Effector memory CD8-positive, alpha-beta T cell (primary cell): ENCODE data around the gene SAMD8.
A peak's percentile ranks its signal among the peaks of the same experiment; 100 is the strongest.

Experiments
- ATAC-seq: fragments of 150-1000 bp; cut with Tn5 transposase; replicated peaks from 2 replicates; pipeline ENCODE4 v1.10.0; 2021; ENCODE audit warnings: mild to moderate bottlenecking, moderate library complexity
- DNase-seq, 3 experiments: peaks; one replicate each; pipeline ENCODE4 v3.0.0; 2021
- H3K27ac Mint-ChIP-seq, 2 donors: one replicate each; pipeline ENCODE4 v1.8.0; 2022; ENCODE audit warnings: mild to moderate bottlenecking in 2 of 2, mixed read lengths in 2 of 2, moderate library complexity in 2 of 2
- H3K27me3 Mint-ChIP-seq, 2 donors: one replicate each; pipeline ENCODE4 v1.8.0; 2022; ENCODE audit warnings: mixed read lengths in 2 of 2
- H3K36me3 Mint-ChIP-seq: one replicate; pipeline ENCODE4 v1.8.0; 2022; ENCODE audit warnings: mild to moderate bottlenecking, moderate library complexity, mixed read lengths; ENCODE audit not compliant: insufficient read depth
- H3K4me1 Mint-ChIP-seq, 2 donors: one replicate each; pipeline ENCODE4 v1.8.0; 2022; ENCODE audit warnings: low read depth in 2 of 2, mixed read lengths in 2 of 2
- H3K4me3 Mint-ChIP-seq, 2 donors: one replicate each; pipeline ENCODE4 v1.8.0; 2022; ENCODE audit warnings: mild to moderate bottlenecking in 2 of 2, mixed read lengths in 2 of 2, moderate library complexity in 2 of 2
- H3K9me3 Mint-ChIP-seq, 2 donors: one replicate each; pipeline ENCODE4 v1.8.0; 2022; ENCODE audit warnings: mixed read lengths in 2 of 2

SAMD8 gene

GRCh38 chr10:75096749-75097148, 14.7 kb upstream of the SAMD8 start:
- peaks cover 6% of the 10 kb centered on the region for H3K36me3 Mint-ChIP-seq
- peaks cover 0 to 3% of the 10 kb centered on the region in 2 donors for H3K4me1 Mint-ChIP-seq
- peak overlapping the region in 1 of 2 donors; percentile 51 for H3K27ac Mint-ChIP-seq
- H3K27me3 Mint-ChIP-seq = no peaks in the 10 kb centered on the region
- ATAC-seq (no peak), DNase-seq (no peak)
- no peaks in the 10 kb centered on the region for H3K9me3 Mint-ChIP-seq
- no peak overlapping the region for H3K4me3 Mint-ChIP-seq

DNA sequence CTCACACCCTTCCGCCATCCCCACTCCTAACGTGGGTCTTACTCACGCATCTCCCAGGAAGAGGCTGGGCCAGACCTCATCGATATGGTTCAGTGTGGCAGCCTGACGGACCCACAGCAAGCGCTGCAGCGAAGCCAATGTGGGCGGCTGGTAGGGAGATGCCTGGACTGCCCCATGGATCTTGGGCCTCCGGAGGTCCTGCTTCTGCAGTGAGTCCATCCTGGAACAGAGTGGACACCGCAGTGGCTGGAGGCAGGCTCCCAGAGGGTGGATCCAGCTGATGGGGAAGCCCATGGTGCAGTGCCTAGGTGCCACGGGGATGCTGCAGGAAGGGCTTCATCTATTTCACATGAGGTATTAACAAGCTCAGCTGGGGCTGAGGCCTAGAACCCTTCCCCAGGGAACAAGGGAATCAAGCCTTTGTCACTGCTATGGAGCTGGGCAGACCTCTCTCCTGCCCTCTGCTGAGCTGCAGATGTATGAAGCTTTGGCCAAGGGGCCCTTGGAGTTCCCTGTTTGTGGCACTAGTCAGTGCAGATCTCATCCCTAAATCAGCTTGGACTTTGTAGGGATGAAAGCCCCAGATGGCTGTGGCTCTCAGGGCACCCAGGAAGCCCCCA, 13.7 kb upstream of the SAMD8 start:
- Mint-ChIP-seq H3K27ac (no peak overlapping the region), H3K4me1 (peaks cover 0 to 3% of the 10 kb centered on the region in 2 donors), H3K4me3 (no peak overlapping the region), H3K9me3 (no peaks in the 10 kb centered on the region), H3K27me3 (no peaks in the 10 kb centered on the region), H3K36me3 (peaks cover 6% of the 10 kb centered on the region)
- DNase-seq (no peak), ATAC-seq (no peak)

DNA sequence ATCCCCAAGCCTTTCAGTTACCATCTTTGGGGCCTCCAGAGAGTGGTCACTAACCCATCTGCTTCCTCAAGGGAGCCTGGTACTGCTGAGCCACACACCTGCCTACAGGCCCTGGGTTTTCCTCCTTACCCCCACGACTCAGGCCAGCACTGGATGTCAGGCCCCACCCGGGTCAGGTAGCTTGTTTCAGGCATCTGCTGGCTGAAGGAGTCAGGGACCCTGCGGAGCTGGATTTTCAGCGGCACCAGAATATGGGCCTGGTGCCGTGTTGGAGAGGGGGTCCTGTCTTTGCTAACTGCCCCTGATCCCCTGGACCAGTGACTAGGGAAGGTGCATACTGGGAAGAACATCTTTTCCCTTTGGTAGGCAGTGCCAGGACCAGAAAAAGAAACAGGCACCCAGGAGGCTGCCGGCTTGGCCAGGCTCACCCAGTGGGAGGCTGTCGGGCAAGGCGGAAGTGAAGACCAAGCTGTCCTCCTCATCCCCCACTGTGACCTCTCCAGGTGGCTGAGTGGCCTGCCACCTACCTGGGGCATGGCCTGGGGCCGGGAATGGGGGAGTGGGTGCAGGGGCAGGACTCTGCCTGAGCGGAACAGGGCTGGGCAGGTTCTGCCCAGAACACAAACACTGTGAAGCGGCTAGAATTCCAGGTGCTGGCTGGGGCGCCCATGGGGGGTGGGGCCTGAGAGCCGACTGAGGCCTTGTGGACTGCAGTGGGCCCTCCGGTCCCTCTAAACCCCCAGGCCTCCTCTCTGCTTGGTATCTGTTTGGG, 12.4 kb upstream of the SAMD8 start:
- H3K27me3 Mint-ChIP-seq = no peaks in the 10 kb centered on the region
- H3K4me3 Mint-ChIP-seq = no peak overlapping the region
- peaks cover 0 to 3% of the 10 kb centered on the region in 2 donors for H3K4me1 Mint-ChIP-seq
- no peak overlapping the region for H3K27ac Mint-ChIP-seq
- peaks cover 6% of the 10 kb centered on the region for H3K36me3 Mint-ChIP-seq
- ATAC-seq (no peak), DNase-seq (no peak)
- no peaks in the 10 kb centered on the region for H3K9me3 Mint-ChIP-seq

DNA sequence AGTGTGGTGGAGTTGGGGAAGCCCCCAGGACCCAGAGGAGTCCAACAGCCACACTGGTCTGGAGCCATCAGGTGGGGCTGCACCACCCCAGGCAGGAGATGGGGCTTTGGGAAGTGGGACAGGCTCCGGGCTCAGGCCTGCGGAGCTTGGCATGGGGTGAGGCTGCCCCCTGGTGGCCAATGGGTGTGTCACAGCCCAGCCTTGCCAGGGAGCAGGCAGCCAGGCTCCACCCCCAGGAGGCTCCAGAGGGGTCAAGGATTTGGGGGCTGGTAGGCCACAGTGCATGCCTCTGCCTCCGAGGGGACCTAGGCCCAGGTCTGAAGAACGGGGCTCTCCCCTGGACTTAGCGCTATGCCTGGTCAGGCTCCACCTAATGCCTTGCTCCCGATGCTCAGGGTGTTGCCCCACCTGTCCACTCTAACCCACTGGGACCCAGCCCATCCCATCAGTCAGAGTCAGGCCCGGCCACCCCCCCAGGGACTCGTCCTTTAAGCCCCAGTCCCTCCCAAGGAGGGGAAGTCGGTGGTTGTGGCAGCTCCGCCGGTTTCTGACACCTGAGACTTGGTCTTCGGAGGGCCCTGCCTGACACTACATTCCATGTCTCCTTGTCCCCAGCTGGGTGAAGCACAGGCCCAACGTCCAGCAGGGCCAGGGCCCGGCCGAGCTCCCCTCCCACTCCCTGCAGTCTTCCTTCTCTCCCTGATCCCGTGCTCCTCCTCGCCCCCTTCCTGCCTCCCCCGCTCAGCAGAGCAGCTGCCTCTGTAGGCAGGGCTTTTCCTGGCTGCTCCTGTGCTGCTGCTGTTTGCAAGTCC, 11.3 kb upstream of the SAMD8 start:
- H3K4me3 Mint-ChIP-seq = no peak overlapping the region
- ATAC-seq (peak; percentile 99), DNase-seq (peak; percentile 80 to 81 (median 80))
- no peaks in the 10 kb centered on the region for H3K27me3 Mint-ChIP-seq
- no peaks in the 10 kb centered on the region for H3K9me3 Mint-ChIP-seq
- H3K36me3 Mint-ChIP-seq = peaks cover 6% of the 10 kb centered on the region
- H3K27ac Mint-ChIP-seq = no peak overlapping the region
- peaks cover 0 to 3% of the 10 kb centered on the region in 2 donors for H3K4me1 Mint-ChIP-seq

DNA sequence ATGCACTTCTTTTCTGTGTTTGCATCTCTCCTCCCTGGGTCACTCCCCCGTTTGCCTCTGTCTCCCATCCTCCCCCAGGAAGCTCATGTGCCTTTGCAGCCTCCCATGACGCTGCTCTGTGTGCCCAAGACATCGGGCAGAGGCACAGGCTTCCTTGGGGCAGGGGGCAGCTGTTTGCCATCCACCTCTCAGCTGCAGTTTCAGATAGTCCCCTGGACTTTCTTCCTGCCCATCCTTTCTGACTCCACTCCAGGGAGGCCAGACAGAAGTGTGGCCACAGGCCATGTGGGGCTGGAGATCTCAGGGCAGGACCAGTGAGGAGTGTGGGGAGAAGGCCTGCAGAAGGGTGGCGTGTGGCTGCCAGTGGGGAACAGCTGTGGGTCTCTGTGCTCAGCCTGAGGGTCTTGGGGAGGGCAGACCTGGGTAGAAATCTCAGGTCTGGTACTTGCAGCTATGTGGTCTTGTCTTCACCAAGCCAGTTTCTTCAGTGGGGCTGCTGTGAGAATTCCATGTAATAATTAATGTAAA, 10.6 kb upstream of the SAMD8 start:
- DNase-seq = no peak

DNA sequence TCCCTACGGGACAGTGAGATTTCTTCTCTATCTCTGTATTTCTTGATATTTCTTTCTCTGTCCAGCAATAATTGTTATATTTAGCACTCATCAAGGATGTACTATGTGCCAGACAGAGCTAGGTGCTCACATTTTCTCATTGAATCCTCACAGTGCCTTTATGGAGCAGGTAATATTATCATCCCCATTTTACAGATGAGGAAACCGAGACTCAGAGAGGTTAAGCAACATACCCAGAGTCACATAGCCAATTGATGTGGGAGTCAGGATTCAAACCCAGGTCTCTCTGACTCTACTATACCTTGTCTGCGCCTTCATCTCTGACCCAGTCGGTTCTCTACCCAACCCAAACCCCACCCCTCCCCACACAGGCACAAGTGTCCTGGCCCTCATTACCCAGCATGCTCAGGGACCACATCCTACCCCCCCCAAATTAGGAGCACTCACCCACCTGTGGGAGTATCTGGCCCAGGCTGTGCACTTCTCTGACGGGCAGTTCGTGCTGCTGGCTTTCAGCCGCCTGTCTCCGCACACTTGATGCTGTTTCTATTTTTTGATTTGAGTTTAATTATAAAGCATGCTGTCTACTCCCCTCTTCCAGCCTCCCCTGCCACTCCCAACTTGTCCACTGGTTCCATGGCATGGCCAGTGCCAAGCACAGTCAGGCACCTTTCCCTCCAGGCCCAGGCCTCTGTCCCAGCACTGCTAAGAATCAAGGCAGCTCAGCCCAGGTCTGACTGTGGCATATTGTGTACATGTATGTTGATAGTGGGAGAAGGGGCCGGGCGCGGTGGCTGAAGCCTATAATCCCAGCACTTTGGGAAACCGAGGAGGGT, 9.8 kb upstream of the SAMD8 start:
- Mint-ChIP-seq H3K4me3 (no peak overlapping the region), H3K9me3 (no peaks in the 10 kb centered on the region), H3K27ac (no peak overlapping the region), H3K4me1 (peaks cover 0 to 3% of the 10 kb centered on the region in 2 donors), H3K36me3 (peaks cover 6% of the 10 kb centered on the region), H3K27me3 (no peaks in the 10 kb centered on the region)
- ATAC-seq (no peak), DNase-seq (no peak)

More for the DNA sequence above, 10.6 kb upstream of the SAMD8 start:
- Mint-ChIP-seq H3K9me3 (no peaks in the 10 kb centered on the region), H3K27me3 (no peaks in the 10 kb centered on the region), H3K36me3 (peaks cover 6% of the 10 kb centered on the region), H3K4me3 (no peak overlapping the region), H3K4me1 (peaks cover 0 to 3% of the 10 kb centered on the region in 2 donors), H3K27ac (no peak overlapping the region)
- ATAC-seq = no peak

DNA sequence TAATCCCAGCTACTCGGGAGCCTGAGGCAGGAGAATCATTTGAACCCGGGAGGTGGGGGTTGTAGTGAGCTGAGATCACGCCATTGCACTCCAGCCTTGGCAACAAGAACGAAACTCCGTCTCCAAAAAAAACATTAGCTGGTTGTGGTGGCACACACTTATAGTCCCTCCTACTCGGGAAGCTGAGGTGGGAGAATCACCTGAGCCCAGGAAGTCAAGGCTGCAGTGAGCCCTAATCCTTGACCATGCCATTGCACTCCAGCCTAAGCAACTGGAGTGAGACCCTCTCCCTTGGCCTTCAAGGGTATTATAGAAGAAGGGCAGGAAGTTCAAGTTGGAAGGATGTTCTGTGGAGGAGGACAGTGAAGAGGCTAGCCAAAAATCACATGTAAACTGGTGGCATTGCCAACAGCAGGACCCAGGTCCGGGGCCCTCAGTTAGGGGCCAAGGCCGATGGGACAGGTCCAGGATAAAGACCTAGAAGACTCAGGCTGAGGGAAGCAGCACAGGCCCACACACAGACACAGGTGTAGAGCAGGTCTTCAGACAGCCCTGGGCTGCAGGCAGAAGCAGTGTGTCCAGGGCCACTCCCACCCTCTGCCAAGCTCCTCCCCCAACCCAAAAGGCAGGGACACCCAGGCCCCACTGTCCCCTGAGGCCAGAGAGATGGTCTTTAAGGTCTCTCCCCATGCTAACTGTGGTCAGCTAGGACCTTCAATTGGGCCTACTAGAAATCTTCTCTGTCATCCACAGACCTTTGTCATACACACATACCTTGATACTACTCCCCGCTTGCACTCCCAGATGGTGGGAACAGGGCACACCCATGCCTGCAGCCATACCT, 8.4 kb upstream of the SAMD8 start:
- no peak for ATAC-seq
- Mint-ChIP-seq H3K4me3 (no peak overlapping the region), H3K36me3 (peaks cover 6% of the 10 kb centered on the region), H3K4me1 (peaks cover 0 to 3% of the 10 kb centered on the region in 2 donors), H3K27ac (no peak overlapping the region), H3K27me3 (no peaks in the 10 kb centered on the region), H3K9me3 (no peaks in the 10 kb centered on the region)
- DNase-seq = no peak

DNA sequence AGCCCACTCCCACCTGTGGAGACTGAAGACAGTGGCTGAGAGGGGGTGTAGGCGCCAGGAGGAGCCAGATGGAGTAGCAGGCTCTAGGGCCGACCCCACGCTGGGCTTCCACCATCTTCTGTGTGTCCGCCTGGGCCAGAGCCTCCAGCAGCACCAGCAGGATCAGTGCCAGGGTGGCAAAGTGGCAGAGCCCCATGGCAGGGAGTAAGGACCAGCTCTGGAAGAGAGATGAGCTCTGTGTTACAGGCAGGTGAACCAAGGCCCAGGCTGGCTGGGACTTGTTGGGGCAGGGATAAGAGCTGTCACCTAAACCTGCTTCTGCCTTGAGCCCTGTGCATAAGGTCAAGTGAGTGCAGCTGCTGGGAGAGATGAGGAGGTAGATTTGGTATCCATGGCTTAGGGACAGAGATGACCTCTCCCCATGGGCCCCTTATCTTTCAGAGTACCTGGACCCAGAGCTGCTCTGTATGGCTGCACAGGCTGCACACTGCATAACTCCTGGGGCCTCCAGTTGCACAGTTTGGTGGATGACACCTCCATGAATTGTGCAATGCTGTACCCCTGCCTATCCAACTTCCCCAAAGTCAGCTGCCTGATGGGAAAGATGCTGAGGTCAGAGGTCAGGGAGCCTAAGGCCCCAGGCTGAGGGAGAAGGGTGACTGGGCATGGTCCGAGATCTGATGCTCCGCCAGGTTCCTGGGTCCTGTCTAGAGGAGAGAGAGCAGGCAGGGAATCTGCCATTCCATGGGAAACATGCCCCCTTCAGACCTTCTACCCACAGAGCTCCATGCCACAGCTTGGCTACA, 7.4 kb upstream of the SAMD8 start:
- peaks cover 6% of the 10 kb centered on the region for H3K36me3 Mint-ChIP-seq
- ATAC-seq (no peak), DNase-seq (no peak)
- H3K27me3 Mint-ChIP-seq = no peaks in the 10 kb centered on the region
- peak overlapping the region in 1 of 2 donors; percentile 18 for H3K27ac Mint-ChIP-seq
- H3K4me1 Mint-ChIP-seq = peaks cover 0 to 6% of the 10 kb centered on the region in 2 donors
- no peak overlapping the region for H3K4me3 Mint-ChIP-seq
- H3K9me3 Mint-ChIP-seq = no peaks in the 10 kb centered on the region

DNA sequence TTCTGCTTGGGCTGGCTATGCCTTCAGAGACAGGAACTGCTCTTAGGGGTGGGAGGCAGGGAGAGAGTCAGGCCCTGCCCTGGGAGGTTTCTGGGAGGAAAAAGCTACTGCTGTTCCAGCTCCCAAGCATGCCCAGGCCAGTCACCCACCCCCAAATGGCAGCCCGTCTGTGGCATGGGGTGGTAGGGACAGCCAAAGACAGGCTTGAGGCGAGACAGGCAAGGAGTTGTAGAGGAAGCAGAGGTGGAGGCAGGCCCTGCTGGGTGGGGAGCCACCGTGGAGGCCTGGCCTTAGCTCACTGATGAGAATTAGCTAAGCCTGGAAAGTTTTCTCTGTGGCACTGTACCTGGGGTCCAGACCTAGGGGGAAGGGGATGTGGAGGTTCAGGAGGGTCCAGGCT, 6.6 kb upstream of the SAMD8 start:
- Mint-ChIP-seq H3K4me1 (peaks cover under 1 to 7% of the 10 kb centered on the region in 2 donors), H3K36me3 (peaks cover 6% of the 10 kb centered on the region), H3K27ac (peak overlapping the region in 1 of 2 donors; percentile 8), H3K9me3 (no peaks in the 10 kb centered on the region), H3K27me3 (no peaks in the 10 kb centered on the region), H3K4me3 (no peak overlapping the region)
- DNase-seq (no peak), ATAC-seq (no peak)

- ATAC-seq (no peak), DNase-seq (no peak)
- Mint-ChIP-seq H3K36me3 (peaks cover 7% of the 10 kb centered on the region), H3K27me3 (no peaks in the 10 kb centered on the region), H3K4me3 (no peak overlapping the region), H3K4me1 (peaks cover 8 to 15% of the 10 kb centered on the region in 2 donors), H3K27ac (peak overlapping the region in 1 of 2 donors; percentile 8), H3K9me3 (no peaks in the 10 kb centered on the region)
Observed at GRCh38 chr10:75105576-75106197, 5.8 kb upstream of the SAMD8 start.

DNA sequence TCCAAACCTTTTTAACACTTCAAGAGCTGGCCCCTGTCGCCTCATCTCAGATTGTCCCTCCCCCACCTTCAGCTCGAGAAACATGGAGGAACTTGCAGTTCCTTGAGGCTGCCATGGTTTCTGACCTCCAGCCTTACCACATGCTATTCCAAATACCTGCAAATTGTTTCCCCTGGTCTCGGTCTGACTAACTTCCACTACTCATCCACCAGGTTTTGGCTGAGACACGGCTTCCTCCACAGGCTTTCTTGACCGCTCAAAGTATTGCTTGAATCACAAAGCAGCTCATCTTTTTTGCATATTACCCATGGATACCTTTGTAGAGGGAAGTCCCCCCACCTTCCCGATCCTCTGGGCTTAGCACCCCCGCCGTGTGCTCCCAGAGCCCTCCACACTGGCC, 5.2 kb upstream of the SAMD8 start:
- no peak for DNase-seq
- H3K4me3 Mint-ChIP-seq = no peak overlapping the region
- no peak overlapping the region for H3K27ac Mint-ChIP-seq
- no peaks in the 10 kb centered on the region for H3K27me3 Mint-ChIP-seq
- peaks cover 13% of the 10 kb centered on the region for H3K36me3 Mint-ChIP-seq
- H3K9me3 Mint-ChIP-seq = no peaks in the 10 kb centered on the region
- peaks cover 11 to 17% of the 10 kb centered on the region in 2 donors for H3K4me1 Mint-ChIP-seq
- ATAC-seq = no peak
